GM12878 (cell line): ENCODE data around the gene ARHGAP1. TPM values are rescaled to one million over a fixed set of nuclear protein-coding genes. Genes with fewer than 3 reads are reported as not detected.

Source experiments
- ATAC-seq: fragments of 200-7000 bp; cut with Tn5 transposase; 3 replicates; pipeline ENCODE4 v1.9.1; 2020; ENCODE audit warnings: mild to moderate bottlenecking, moderate library complexity
- BruUV-seq: library from RNA; stranded (reverse); fragments of 400-500 nt; replicated peaks from 2 replicates; lab custom pipeline; 2021; lab: Mats Ljungman, UMichigan
- CTCF ChIA-PET: fragments of 300-600 bp; sonication (Branson Sonifier 250); formaldehyde crosslinking; extraction: SDS; loops from one replicate; lab custom pipeline; 2021; ENCODE audit warnings: inconsistent platforms; lab: Yijun Ruan, JAX
- POLR2A ChIA-PET: fragments of 350-600 bp; formaldehyde crosslinking; extraction: SDS; loops from one replicate; lab custom pipeline; 2021; ENCODE audit warnings: inconsistent platforms; lab: Charles Lee
- RAD21 ChIA-PET: fragments of 300-600 bp; sonication (Branson Sonifier 250); formaldehyde crosslinking; loops from one replicate; lab custom pipeline; 2023; ENCODE audit warnings: antibody characterized with exemption; ENCODE audit not compliant: unreplicated experiment; lab: Charles Lee
- SMC1A ChIA-PET: fragments of 300-600 bp; sonication (Branson Sonifier 250); formaldehyde crosslinking; loops from one replicate; lab custom pipeline; 2023; ENCODE audit not compliant: unreplicated experiment, uncharacterized antibody; lab: Charles Lee
- DNase-seq: peaks from one replicate; pipeline ENCODE4 v3.0.0-alpha.2; 2011; ENCODE audit warnings: low read depth, low spot score
- FAIRE-seq: peaks from 3 replicates; lab custom pipeline; 2011; peaks lifted over from hg19 to GRCh38; lab: Jason Lieb, UNC
- H2AFZ ChIP-seq: 2 replicates; pipeline ENCODE4 v1.6.0; 2011; ENCODE audit warnings: low read depth, low read length, control low read depth; ENCODE audit not compliant: control insufficient read depth
- H3K27ac ChIP-seq: 2 replicates; pipeline ENCODE4 v1.5.1; 2011; ENCODE audit warnings: control low read depth; ENCODE audit not compliant: control insufficient read depth, insufficient read depth
- H3K27me3 ChIP-seq, 2 experiments: replicated peaks in 1 of 2; 2 replicates each; pipeline versions ENCODE4 v1.6.0 to v1.6.1; 2011; ENCODE audit warnings: low read length in 1 of 2; ENCODE audit not compliant: control insufficient read depth in 2 of 2, insufficient read depth in 2 of 2
- H3K36me3 ChIP-seq, 2 experiments: 2 replicates each; pipeline ENCODE4 v1.5.1; 2011; ENCODE audit warnings: low read length in 1 of 2; ENCODE audit not compliant: control insufficient read depth in 2 of 2, insufficient read depth in 2 of 2
- H3K4me1 ChIP-seq: 2 replicates; pipeline ENCODE4 v1.6.1; 2011; ENCODE audit warnings: mild to moderate bottlenecking, low read length, moderate library complexity, mixed read lengths; ENCODE audit not compliant: control insufficient read depth, insufficient read depth
- H3K4me2 ChIP-seq: 2 replicates; pipeline ENCODE4 v1.6.0; 2011; ENCODE audit warnings: control low read depth; ENCODE audit not compliant: control insufficient read depth, insufficient read depth
- H3K4me3 ChIP-seq: fragments of 200-600 bp; sonication (generic); 2 replicates; pipeline ENCODE4 v1.5.1; 2016
- H3K79me2 ChIP-seq: 2 replicates; pipeline ENCODE4 v1.6.0; 2011; ENCODE audit warnings: low read length; ENCODE audit not compliant: control insufficient read depth, insufficient read depth
- H3K9ac ChIP-seq: 2 replicates; pipeline ENCODE4 v1.8.0; 2011; ENCODE audit warnings: low read length, control low read depth, mixed read lengths; ENCODE audit not compliant: control insufficient read depth, insufficient read depth
- H3K9me3 ChIP-seq: replicated peaks from 3 replicates; pipeline ENCODE4 v1.5.1; 2011; ENCODE audit warnings: mild to moderate bottlenecking, low read length; ENCODE audit not compliant: control insufficient read depth, insufficient read depth
- H4K20me1 ChIP-seq: 2 replicates; pipeline ENCODE4 v1.6.0; 2011; ENCODE audit not compliant: control insufficient read depth, insufficient read depth
- ATF2 ChIP-seq: IDR thresholded peaks from 2 replicates; pipeline ENCODE4 v1.6.1; 2012; ENCODE audit warnings: low read length, inconsistent platforms
- ESRRA ChIP-seq: IDR thresholded peaks from 2 replicates; pipeline ENCODE4 v1.6.1; 2012; ENCODE audit warnings: mild to moderate bottlenecking, low read length, improper control_type of control experiment
- EZH2 ChIP-seq: IDR thresholded peaks from 2 replicates; pipeline ENCODE4 v1.6.1; 2012; ENCODE audit warnings: low read depth, mild to moderate bottlenecking, control low read depth, inconsistent platforms, low read length, borderline replicate concordance; ENCODE audit not compliant: control insufficient read depth
- MYC ChIP-seq: IDR thresholded peaks from 2 replicates; pipeline ENCODE4 v1.6.1; 2011; ENCODE audit warnings: mild to moderate bottlenecking, low read length, moderate library complexity, inconsistent platforms; ENCODE audit not compliant: insufficient read depth, insufficient replicate concordance, insufficient read length, severe bottlenecking
- RELB ChIP-seq: fragments of 450-650 bp; IDR thresholded peaks from 2 replicates; pipeline ENCODE4 v1.6.1; 2017; ENCODE audit warnings: low read depth, mild to moderate bottlenecking, moderate library complexity
- SKIL ChIP-seq: fragments of 450-650 bp; IDR thresholded peaks from 2 replicates; pipeline ENCODE4 v1.6.1; 2017; ENCODE audit warnings: mild to moderate bottlenecking, low read depth, inconsistent platforms; ENCODE audit not compliant: poor library complexity, severe bottlenecking
- SREBF2 ChIP-seq: IDR thresholded peaks from 2 replicates; pipeline ENCODE4 v1.6.1; 2012; ENCODE audit warnings: mild to moderate bottlenecking, low read length
- ZSCAN29 ChIP-seq: fragments of 450-650 bp; IDR thresholded peaks from 2 replicates; pipeline ENCODE4 v1.6.1; 2017; ENCODE audit warnings: mild to moderate bottlenecking, moderate library complexity
- WGBS: methylation state at CpG from one replicate; pipeline ENCODE4 v1.1.6; 2016; ENCODE audit warnings: low lambda C conversion rate; ENCODE audit not compliant: insufficient replicate concordance, insufficient coverage; ENCODE audit errors: missing lambda C conversion rate; 5-methylcytosine and 5-hydroxymethylcytosine counted together
- in situ Hi-C: fragments of 300-500 bp; cut with MboI; formaldehyde crosslinking; loops from 9 replicates; pipeline ENCODE4 v1.14.3; 2018; ENCODE audit warnings: mixed read lengths
- intact Hi-C: fragments of 100-400 bp; cut with micrococcal nuclease; formaldehyde crosslinking; loops from one replicate; pipeline ENCODE4 v1.14.2; 2022; ENCODE audit not compliant: unreplicated experiment
- polyA plus RNA-seq, 11 experiments: library from polyadenylated mRNA; depleted of rRNA in 4 of 11; unstranded in 6 of 11; stranded (reverse) in 5 of 11; fragments of >200 nt; fragmentation: Nextera tagmentation in 4 of 11; fragmentation: Illumina TruSeq in 1 of 11; extraction: Ambion mirVana in 4 of 11; extraction: Trizol in 1 of 11; gene quantifications; 1 replicate in 1 of 11; 2 replicates in 10 of 11; pipeline versions ENCODE4 v1.2.1 to v1.2.3, GENCODE V29; 2011 to 2016; ENCODE audit warnings: inconsistent platforms in 2 of 11, missing spikeins in 2 of 11, low read depth in 1 of 11
- total RNA-seq, 4 experiments: library from RNA; depleted of rRNA in 3 of 4; stranded (reverse); fragments of >200 nt in 3 of 4; fragmentation: Illumina TruSeq in 1 of 4; extraction: Trizol in 1 of 4; gene quantifications; 2 replicates each; pipeline versions ENCODE4 v1.2.1 to v1.2.3, GENCODE V29; 2013 to 2021

ARHGAP1 gene
- total and polyA plus RNA-seq, 10 of the 15 experiments (the other 5 are each of a cell fraction or from before 2014, with no cell fraction given) = 4.3 to 45.5 (median 23.2) TPM

- TF ChIP-seq ZSCAN29 (no peak), MYC (no peak), SREBF2 (no peak), EZH2 (no peak), ATF2 (no peak), ESRRA (no peak)
- no peaks in the 10 kb centered on the region for H3K4me1 ChIP-seq
- DNase-seq (no peak), FAIRE-seq (no peak), ATAC-seq (no peak)
- H3K4me3 ChIP-seq = no peak overlapping the region
- in situ Hi-C loops (no loop called here), intact Hi-C loops (no loop called here)
- H4K20me1 ChIP-seq = no peaks in the 10 kb centered on the region
- H3K4me2 ChIP-seq = no peak overlapping the region
- H3K27me3 ChIP-seq = no peaks in the 10 kb centered on the region
- H3K9me3 ChIP-seq = no peaks in the 10 kb centered on the region
- H3K79me2 ChIP-seq = no peaks in the 10 kb centered on the region
- H3K9ac ChIP-seq = no peak overlapping the region
- ChIA-PET CTCF (interaction anchor here (1.5 kb wide), 1 partner anchor 39 kb away, joined by 3 read pairs; the partner anchor contains the start of gene ATG13), SMC1A (no interaction called here), POLR2A (interaction anchor here (0.6 kb wide), 3 partner anchors 9 to 60 kb away, joined by 3 to 13 read pairs (median 3); no protein-coding TSS in a partner anchor), RAD21 (no interaction called here)
- peaks cover 3 to 15% of the 10 kb centered on the region in 2 experiments for H3K36me3 ChIP-seq
- WGBS = 100% methylated on average over 3 of the region's 3 CpGs
- H3K27ac ChIP-seq = no peak overlapping the region
- no TSS peak for BruUV-seq
- no peak overlapping the region for H2AFZ ChIP-seq
These were observed 43.2 kb downstream of the ARHGAP1 start for GRCh38 chr11:46657186-46657585.

- RAD21 ChIA-PET = no interaction called here
- CTCF ChIA-PET = no interaction called here
- Histone ChIP-seq H4K20me1 (no peaks in the 10 kb centered on the region), H2AFZ (no peak overlapping the region), H3K27ac (no peak overlapping the region), H3K27me3 (no peaks in the 10 kb centered on the region), H3K9ac (no peak overlapping the region), H3K4me1 (no peaks in the 10 kb centered on the region), H3K9me3 (no peaks in the 10 kb centered on the region), H3K36me3 (peaks cover 3 to 15% of the 10 kb centered on the region in 2 experiments), H3K79me2 (no peaks in the 10 kb centered on the region), H3K4me2 (no peak overlapping the region), H3K4me3 (no peak overlapping the region)
- DNase-seq (no peak), FAIRE-seq (no peak), ATAC-seq (no peak)
- intact Hi-C loops (no loop called here), in situ Hi-C loops (no loop called here)
- SMC1A ChIA-PET = no interaction called here
- BruUV-seq = no TSS peak
- WGBS = 99% methylated on average over 4 of the region's 4 CpGs
- POLR2A ChIA-PET = no interaction called here
- TF ChIP-seq RELB (no peak), SKIL (no peak)
These were observed 44.8 kb downstream of the ARHGAP1 start for GRCh38 chr11:46655631-46656030.
